HG03060 (cell line): Measurements from ENCODE around the gene NOSTRIN.
"Not testable (repeated sequence)": the region's sequence is repeated elsewhere in the genome, so short reads cannot be mapped to it uniquely, and the experiment has no call there.

Experiments used
- ATAC-seq: cut with Tn5 transposase; IDR thresholded peaks from one replicate; pipeline ENCODE4 v1.9.1; 2021; ENCODE audit warnings: low read depth, moderate number of reproducible peaks; ENCODE audit not compliant: unreplicated experiment

NOSTRIN gene

DNA sequence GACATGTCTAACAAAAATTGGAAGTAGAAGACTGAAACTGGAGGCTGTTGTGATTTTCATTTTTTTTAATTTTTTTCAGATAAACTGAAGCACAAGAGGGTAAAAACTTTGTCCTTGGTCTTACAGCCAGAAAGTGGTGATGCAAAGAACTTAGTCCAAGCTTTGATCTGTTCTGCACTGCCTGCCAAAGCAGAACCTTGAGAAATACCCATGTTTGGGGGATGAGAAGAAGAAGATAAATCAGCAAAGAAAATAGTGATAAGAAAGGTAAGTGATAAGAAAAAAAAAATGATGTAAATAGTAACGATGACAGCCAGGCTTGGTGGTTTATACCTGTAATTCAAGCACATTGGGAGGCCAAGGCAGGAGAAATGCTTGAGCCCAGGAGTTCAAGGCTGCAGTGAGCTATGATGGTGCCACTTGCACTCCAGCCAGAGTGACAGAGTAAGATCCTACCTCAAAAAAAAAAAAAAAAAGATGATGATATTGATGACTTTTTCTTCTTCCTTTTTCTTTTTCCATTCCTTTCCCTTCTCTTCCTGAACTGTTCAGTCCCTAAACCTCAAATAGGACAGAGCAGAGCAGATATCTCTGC lies 14.6 kb upstream of the NOSTRIN start:
- ATAC-seq, result no peak

DNA sequence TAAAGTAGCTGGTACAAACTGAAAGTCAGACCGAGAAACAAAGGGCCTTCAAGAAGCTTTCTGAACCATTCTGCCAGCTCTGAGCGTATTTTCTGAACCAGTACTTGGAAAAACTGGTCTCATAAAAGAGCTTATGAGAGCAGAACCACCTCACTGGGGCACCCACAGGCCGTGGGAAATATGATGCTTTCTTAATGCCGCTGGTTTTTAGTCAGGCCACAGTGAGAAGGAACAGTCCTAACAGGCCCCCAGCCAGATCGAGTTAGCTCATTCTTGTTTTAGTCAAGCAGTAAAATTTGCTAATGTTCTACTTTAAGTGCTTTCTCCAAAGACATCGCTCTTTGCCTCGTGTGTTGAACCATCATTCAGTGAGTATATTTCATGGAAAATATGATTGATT lies 12.7 kb upstream of the NOSTRIN start:
- ATAC-seq, result no peak

DNA sequence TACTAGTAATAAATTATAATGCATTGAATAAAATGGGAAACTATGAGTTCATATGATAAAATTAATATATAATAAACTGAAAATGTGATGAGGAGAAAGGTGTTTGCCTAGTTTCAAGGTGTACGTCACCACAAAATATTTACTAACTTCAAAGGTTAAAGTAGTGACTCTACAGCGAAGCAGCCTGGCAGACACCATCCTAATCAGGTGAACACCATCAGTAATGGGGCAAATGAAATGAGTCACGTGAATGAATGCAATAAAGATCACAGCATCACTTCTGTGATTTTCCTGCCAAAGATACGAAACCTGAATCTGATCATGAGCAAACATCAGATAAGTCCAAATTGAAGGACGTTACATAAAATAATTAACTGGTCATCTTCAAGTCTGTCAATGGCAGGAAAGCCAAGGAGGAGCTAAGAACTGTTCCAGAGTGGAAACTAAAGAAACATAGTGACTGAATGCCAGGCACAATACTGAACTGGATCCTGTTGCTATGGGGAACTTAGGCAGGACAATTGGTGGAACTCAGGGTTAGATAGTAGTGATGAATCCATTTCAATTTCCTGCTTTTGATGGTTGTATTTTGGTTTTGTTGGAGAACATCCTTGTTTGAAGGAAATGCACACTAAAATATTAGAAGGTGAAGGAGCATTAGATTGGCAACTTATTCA lies 12.1 kb upstream of the NOSTRIN start:
- no peak for ATAC-seq

DNA sequence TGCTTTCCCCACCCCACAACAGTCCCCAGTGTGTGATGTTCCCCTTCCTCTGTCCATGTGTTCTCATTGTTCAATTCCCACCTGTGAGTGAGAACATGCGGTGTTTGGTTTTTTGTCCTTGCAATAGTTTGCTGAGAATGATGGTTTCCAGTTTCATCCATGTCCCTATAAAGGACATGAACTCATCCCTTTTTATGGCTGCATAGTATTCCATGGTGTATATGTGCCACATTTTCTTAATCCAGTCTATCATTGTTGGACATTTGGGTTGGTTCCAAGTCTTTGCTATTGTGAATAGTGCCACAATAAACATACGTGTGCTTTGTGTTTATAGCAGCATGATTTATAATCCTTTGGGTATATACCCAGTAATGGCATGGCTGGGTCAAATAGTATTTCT lies 11.3 kb upstream of the NOSTRIN start:
- not testable (repeated sequence) for ATAC-seq

DNA sequence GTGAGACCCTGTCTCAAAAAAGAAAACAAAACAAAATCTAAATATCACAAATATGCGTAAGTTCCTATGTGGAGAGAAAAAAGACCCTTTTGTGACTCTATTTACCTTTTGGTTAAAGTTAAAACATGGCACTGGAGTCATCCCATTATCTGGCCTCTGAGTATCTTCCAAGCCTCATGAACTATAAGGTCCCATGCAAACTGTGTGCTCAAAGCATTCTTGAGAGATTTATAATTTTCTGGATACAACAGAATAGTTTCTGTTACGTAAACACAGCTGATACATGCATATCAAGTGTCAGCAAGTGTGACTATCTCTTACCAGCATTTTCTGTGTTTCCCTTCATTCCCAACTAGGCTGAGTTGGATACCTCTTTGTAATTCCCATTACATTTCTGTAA lies 8.8 kb upstream of the NOSTRIN start:
- no peak for ATAC-seq

DNA sequence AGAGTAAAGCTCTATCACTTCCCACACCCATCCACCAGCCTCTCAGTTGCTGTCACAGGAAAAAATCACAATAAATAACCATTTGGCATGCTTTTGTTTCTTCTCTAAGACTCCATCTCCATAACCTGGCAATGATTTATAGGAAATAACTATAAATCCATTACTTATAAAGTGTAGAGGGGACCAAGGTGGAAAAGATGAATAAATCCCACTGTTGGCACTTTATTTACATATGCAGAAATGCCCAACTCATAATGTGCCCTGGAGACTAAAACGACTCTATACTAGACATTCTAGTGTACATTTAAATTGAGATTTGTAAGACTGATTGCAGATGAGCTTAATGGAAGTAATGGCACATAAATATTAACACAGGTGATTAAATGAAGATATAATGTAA lies 7.5 kb upstream of the NOSTRIN start:
- ATAC-seq, result no peak

DNA sequence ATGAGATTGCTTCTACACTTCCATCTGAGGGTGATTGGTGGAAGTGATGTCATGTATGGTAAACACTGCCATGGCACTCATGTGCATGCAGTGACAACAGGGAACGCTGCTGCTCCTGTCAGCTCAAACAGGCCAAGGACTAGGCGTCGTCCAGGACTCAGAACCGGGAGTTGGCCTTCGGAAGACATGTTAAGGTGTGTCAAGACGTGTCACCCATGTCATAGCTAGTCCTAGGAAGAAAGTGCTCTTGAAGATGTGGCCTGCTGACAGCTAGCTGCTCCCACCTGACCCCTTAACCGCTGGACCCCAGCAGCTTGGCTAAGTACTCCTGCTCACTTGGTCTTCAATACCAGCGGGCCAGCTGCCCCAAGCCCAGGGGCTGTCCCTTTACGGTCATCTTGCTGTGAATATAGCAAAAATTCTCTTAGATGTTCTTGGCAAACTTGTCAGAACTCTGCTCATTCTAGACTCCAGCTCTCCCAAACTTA lies 6.3 kb upstream of the NOSTRIN start:
- no peak for ATAC-seq

DNA sequence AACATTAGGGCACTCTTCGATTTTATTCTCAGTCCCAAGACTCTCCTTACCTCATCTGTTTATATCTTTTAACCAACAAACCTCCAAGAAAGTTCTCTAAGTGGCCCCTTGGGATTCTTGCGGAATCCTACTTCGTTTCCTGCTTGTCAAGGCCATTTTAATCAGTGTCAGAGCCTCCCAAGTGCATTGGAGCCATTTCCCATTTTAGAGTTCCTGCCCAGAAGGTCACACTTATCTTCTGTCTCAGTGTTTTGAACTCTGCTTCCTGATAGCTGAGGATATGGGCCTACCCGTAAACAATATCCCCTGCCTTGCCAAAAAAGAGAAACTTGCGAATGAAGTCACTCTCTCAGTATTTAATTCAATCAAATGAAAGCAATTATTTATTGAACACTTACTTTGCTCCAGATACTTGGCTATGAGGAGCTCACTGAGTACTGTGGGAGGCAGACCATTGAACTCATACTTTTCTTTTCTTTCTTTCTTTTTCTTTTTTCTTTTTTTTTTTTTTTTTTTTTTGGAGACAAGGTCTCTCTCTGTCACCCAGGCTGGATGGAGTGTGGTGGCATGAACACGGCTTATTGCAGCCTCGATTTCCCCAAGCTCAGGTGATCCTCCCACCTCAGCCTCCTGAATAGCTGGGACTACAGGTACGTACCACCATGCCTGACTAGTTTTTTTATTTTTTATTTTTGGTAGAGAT lies 5.7 kb upstream of the NOSTRIN start:
- ATAC-seq, result no peak

DNA sequence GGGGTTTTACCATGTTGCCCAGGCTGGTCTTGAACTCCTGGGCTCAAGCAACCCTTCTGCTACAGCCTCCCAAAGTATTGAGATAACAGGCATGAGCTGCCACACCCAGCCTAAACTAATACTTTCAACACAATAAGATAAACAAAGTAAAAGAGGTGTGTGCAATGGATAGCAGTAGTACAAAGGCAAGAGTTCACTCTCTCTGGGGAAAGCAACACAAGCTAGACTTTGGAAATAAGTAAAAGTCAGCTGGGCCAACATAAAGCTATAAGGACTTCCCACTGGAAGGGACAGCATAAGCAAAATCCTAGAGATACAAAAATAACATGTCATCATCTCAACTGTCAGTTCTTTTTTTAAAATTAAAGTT lies 5.2 kb upstream of the NOSTRIN start:
- no peak for ATAC-seq

DNA sequence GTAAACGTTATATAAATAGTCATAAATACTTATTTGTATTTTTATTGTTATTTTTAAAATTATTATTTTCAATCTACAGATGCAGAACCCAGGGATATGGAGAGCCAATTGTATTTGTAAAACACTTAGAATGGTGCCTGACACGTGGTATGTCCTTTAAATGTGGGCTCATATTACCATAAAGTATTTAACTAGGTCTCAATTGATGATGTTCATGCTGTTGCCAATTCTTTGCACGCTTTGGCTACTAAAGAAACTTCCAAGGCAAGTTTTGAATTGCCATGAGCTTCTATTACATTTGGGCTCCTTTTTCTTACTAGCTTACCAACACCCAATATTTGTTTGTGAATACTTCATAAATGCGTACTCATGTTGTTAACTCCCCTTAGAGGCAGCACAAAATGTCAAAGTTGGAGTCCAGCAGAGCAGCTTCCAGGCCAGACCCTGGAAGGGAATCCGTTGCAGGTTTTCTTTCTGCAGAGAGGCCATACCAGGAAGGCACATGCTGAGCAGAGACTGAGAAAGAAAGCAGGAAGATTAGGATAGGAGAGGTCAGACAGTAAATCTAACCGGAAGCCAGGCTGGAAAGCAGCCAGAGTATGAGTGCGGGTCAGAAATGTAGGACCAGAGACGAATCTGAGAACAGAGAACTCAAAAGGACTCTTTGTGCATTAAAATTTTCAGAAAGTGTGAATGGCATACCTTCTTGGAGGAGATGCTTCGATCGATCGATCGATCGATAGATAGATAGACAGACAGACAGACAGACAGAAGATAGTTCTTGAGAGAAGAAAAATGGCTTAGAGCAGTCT lies 4.2 kb upstream of the NOSTRIN start:
- no peak for ATAC-seq

DNA sequence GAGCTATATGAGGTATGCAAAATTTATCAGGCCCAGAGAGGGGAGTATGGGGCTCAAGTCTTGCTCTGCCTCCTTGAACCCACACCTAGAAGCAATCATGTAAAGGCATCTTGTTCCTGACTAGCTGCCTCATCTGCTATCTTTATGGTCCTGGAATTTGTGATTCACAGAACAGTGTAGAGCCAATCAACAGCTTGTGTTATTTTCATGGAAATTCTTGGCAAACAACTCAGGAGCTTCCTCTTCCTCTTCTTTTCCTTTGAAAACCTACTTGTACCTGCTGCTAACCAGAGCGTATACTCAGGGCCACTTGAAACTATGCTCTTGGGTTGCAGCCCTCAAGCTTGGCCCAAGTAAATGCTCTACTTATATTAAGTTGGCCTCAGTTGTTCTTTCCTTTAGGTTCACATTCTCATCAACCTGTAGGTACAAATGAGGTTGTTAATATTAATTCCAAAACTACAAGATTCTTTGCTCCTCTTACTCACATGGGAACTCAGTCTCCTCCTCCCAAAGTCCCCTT lies 3.5 kb upstream of the NOSTRIN start:
- ATAC-seq, result no peak

DNA sequence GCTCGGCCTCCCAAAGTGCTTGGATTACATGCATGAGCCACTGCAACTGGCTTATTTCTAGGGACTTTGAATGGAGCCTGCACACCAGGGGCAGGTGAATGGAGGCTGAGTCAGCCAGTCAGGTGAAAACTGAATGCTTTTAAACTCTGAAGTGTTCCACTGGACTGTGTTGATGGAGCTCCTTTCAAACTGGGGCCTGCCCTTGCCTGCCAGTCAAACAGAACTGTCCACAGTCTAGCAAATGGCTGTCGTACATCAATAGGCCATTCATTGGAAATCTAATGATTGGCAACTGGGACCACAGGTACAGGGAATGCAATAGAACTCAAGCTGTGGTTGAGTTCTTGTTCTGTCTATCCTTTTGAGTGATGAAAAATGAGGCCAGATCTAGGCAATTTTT lies 966 bp upstream of the NOSTRIN start:
- ATAC-seq, result no peak

DNA sequence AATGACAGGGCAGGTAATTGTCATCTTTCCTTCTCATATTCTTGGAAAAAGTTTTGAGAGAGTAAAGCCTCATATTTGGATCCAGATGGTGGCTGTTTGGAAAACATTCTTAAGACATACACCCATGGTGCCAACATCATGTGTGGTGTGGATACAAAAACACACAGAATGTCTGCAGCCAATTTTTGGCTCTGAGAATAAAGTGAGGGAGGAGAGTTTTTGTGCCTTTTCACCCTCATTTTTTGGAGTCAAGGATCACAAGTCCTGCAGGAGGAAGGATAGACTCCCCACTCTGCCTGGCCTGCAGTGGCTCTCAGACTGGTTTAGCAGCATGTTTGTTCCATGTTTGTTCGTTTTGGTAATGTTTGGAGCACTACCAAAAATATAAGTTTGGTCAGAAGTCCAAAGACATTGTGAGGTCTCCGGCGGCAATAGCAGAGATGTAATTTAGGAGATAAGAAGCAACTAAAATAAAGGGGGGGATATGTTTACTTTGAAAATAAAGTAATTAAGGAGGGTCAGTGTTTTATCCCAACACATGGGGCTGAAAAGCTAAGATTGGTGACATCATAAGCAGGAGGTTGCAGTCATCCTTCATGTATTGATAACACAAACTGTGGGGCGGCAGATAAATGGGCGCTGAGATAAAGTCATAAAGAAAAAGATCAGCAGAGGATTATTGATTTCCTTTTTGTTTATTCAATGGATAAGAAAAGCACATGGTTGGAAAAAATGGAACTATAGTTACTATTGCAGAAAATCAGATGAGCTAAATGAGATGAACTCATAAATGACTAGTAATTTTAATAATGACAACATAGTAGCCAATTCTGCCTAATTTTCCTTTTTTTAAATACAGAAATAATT lies 655 bp downstream of the NOSTRIN start:
- no peak for ATAC-seq

DNA sequence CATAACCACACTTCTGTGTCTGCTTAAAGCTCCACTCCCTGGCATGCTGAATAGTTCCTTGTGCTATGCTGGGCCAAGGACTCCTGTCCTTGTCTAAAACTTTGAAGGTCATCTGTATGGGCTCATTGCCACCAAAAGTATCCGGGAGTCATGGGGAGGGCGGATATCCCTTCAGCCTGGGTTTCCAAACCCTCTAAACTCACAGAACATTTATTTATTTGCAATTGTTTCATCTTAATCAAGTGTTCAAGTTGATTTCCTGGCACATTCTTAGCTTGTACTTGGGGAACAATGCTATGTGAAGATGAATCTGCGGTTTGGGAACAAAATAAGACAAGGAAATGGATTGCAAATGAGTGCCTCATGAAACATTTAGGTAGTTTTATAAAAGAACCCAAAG lies 1.8 kb downstream of the NOSTRIN start:
- no peak for ATAC-seq

DNA sequence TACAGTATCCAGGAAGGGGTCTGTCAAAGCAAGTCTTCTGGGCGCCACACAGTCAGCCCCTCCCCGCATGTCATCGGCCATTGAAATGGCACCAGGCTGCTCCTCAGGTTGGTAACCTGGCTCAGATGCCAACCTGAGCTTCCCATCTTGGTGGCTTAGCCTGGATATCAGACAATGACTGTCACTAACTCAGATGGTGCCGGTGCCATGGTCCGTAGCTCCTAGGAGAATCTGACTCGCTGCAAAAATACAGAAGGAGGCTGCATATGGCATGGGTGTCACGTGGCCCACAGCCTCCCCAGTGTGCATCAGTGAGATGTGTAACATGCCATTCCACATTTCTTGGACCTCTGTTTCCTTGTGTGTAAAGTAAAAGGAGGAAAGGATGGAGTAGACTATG lies 3.2 kb downstream of the NOSTRIN start:
- no peak for ATAC-seq

DNA sequence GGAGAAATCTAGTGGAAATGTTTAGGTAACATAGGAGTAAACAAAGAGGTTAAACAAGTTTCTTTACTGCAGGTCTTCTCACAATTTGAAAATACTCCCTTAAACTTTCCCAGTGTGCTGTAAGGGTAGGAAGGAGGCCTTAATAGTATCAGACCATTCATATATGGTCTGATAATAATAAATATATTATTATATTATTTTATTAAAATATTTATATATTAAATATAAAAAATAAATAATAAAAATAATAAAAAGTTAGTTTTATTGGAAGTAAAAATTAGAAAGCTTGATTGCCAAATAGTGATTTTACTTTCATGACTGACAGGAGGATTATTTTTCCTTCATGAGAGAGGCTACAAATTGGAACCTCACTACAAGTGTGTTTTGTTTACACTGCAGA lies 7.1 kb downstream of the NOSTRIN start:
- ATAC-seq, result no peak

DNA sequence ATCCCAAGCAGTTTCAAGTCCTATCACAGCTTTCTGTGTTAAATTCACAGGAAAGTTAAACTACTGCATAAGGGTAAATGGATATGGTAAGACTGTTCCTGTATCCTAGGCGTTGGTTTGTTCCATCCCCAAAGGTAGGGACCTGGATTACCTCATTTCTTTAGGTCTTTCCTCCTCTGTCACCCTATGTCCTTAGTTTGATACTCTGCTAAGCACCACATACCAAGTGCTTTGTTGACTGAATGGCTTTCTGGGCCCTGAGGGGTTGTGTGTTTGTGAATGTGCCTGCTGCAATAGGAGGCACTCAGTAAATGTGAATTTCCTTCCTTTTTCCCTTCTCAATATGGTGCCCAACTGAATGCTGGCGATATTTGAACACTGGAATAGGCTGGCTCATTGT lies 7.8 kb downstream of the NOSTRIN start:
- no peak for ATAC-seq

DNA sequence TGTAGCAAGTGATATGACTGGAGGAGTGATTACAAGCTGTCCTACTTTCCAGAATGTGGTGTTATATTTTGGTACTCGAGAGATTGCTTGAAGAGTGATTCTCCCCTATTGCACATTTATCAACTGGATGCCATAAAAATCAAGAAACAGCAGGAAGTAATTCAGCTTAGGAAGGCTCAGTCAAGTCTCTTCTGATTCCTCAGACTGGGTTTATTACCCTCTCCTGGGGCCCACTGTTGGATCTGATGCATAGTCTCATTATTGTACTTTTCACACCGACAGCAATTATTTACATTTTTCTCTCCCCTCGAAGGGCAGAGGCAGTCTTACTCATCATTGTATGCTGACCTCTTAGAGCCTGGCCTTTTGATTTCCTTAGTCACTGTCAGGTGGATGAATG lies 9.3 kb downstream of the NOSTRIN start:
- no peak for ATAC-seq

DNA sequence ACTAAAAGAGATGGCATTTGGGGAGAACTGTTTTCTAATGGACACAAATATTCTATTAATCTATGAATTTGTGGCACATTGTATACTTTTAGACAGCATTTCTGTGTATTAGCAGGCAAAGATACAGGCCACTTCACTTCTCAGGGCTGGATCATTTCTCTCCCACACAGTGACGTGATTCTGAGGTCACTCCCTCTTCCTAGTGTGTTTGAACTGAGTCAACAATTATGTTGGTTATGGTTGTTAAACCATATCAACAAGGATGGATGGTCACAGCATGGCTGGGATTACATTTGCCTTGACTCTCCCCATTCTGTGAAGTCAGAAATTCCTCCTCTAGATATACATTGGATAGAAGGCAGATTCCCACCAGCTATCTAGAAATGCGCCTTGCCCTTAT lies 11.6 kb downstream of the NOSTRIN start:
- ATAC-seq, result no peak
